Prostate gland (tissue), 2 donors: ENCODE data around the gene PITX2.

Source experiments
- POLR2A ChIP-seq: fragments of 450-650 bp; IDR thresholded peaks from one replicate; pipeline ENCODE4 v1.6.1; 2016; ENCODE audit warnings: antibody characterized with exemption, mild to moderate bottlenecking
- TF ChIP-seq, protein P1 (sequence below), 4 experiments: fragments of 200-600 bp in 2 of 4; fragments of 450-650 bp in 2 of 4; sonication (generic) in 2 of 4; IDR thresholded peaks; 1 replicate in 3 of 4; 2 replicates in 1 of 4; pipeline ENCODE4 v1.5.1; 2016 to 2019; ENCODE audit warnings: antibody characterized with exemption in 4 of 4, mild to moderate bottlenecking in 2 of 4, moderate library complexity in 2 of 4

DNA sequence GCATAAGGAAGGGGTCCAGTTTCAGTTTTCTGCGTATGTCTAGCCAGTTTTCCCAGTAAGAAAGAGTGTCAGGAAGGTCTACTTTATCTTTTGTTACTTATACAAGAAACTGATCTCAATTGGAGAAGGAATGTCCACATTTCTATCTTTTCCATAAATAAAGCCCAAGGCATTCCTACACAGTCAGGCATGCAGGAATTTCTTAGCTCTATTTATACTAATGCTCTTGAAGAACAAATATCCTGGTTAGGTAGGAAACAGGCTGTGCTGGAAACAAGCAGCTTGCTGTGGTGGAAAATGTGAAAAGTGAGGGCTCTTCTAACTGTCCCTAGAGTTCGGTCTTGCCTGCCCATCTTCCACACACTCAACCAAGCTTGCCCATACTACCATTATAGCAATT is 37.9 kb upstream of the PITX2 start:
- TF ChIP-seq, protein P1, sequence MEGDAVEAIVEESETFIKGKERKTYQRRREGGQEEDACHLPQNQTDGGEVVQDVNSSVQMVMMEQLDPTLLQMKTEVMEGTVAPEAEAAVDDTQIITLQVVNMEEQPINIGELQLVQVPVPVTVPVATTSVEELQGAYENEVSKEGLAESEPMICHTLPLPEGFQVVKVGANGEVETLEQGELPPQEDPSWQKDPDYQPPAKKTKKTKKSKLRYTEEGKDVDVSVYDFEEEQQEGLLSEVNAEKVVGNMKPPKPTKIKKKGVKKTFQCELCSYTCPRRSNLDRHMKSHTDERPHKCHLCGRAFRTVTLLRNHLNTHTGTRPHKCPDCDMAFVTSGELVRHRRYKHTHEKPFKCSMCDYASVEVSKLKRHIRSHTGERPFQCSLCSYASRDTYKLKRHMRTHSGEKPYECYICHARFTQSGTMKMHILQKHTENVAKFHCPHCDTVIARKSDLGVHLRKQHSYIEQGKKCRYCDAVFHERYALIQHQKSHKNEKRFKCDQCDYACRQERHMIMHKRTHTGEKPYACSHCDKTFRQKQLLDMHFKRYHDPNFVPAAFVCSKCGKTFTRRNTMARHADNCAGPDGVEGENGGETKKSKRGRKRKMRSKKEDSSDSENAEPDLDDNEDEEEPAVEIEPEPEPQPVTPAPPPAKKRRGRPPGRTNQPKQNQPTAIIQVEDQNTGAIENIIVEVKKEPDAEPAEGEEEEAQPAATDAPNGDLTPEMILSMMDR (IDR thresholded peaks at IDR 0.05): no peak
- no peak for TF ChIP-seq POLR2A
